HCT116 (cell line): ENCODE measurements around the gene RBM20. TPM values are rescaled to one million over a fixed set of nuclear protein-coding genes. Genes with fewer than 3 reads are reported as not detected.

Source experiments
- ATAC-seq: fragments of 200-7000 bp; cut with Tn5 transposase; 2 replicates; pipeline ENCODE4 v1.9.1; 2020; ENCODE audit warnings: mild to moderate bottlenecking, moderate library complexity
- BruUV-seq: library from RNA; stranded (reverse); fragments of 400-500 nt; replicated peaks from 2 replicates; lab custom pipeline; 2021; lab: Mats Ljungman, UMichigan
- CTCF ChIA-PET: fragments of 300-600 bp; sonication (Branson Sonifier 250); formaldehyde crosslinking; loops from one replicate; lab custom pipeline; 2021; ENCODE audit warnings: antibody characterized with exemption; lab: Charles Lee
- POLR2A ChIA-PET: fragments of 300-600, 350-600 bp; sonication (Branson Sonifier 250); formaldehyde crosslinking; loops from one replicate; lab custom pipeline; 2021; ENCODE audit warnings: antibody characterized with exemption; lab: Charles Lee
- RAD21 ChIA-PET, 2 experiments: fragments of 300-600 bp; sonication (Branson Sonifier 250); formaldehyde crosslinking; loops; one replicate each; lab custom pipeline; 2023; ENCODE audit warnings: low total read pairs in 2 of 2; ENCODE audit not compliant: uncharacterized antibody in 2 of 2, unreplicated experiment in 2 of 2, low non-redundant PET in 1 of 2; lab: Charles Lee
- DNase-seq: peaks from one replicate; pipeline ENCODE4 v3.0.0-alpha.2; 2010; ENCODE audit warnings: low read depth, low spot score
- H2AFZ ChIP-seq: fragments of 200-600 bp; shearing (Covaris generic), sonication (generic); 2 replicates; pipeline ENCODE4 v1.6.1; 2017; ENCODE audit warnings: low read depth, mixed run types, mixed read lengths, antibody characterized with exemption, low read length; ENCODE audit not compliant: poor library complexity, severe bottlenecking
- H3K27ac ChIP-seq: 2 replicates; pipeline ENCODE4 v1.5.1; 2012; ENCODE audit warnings: low read depth, low read length
- H3K27me3 ChIP-seq: fragments of 200-600 bp; sonication (generic); 2 replicates; pipeline ENCODE4 v1.6.1; 2016; ENCODE audit warnings: mixed run types, low read length, mixed read lengths; ENCODE audit not compliant: insufficient read depth
- H3K36me3 ChIP-seq, 2 experiments: fragments of 200-500 bp in 1 of 2; fragments of 200-600 bp in 1 of 2; sonication (Bioruptor generic) in 1 of 2; sonication (generic) in 1 of 2; 2 replicates each; pipeline versions ENCODE4 v1.5.1 to v1.6.1; 2014 to 2016; ENCODE audit warnings: low read length in 2 of 2, inconsistent platforms in 1 of 2, mixed read lengths in 1 of 2, mixed run types in 1 of 2; ENCODE audit not compliant: insufficient read depth in 2 of 2, control insufficient read depth in 1 of 2
- H3K4me1 ChIP-seq, 2 experiments: fragments of 200-600 bp in 1 of 2; sonication (generic) in 1 of 2; 2 replicates each; pipeline versions ENCODE4 v1.5.1 to v1.6.1; 2012 to 2017; ENCODE audit warnings: low read length in 2 of 2, inconsistent platforms in 1 of 2, mild to moderate bottlenecking in 1 of 2, mixed read lengths in 1 of 2, mixed run types in 1 of 2, moderate library complexity in 1 of 2; ENCODE audit not compliant: insufficient read depth in 2 of 2, control insufficient read depth in 1 of 2
- H3K4me2 ChIP-seq: fragments of 200-600 bp; sonication (generic); 2 replicates; pipeline ENCODE4 v1.6.1; 2017; ENCODE audit warnings: mixed run types, low read length, mixed read lengths
- H3K4me3 ChIP-seq, 2 experiments: fragments of 200-600 bp in 1 of 2; sonication (generic) in 1 of 2; replicated peaks in 1 of 2; 2 replicates each; pipeline ENCODE4 v1.5.1; 2011 to 2016; ENCODE audit warnings: low read length in 2 of 2, control low read depth in 1 of 2, low read depth in 1 of 2, mild to moderate bottlenecking in 1 of 2, mixed read lengths in 1 of 2, mixed run types in 1 of 2
- H3K79me2 ChIP-seq: fragments of 200-600 bp; sonication (generic); 2 replicates; pipeline ENCODE4 v1.6.1; 2017; ENCODE audit warnings: mild to moderate bottlenecking, mixed run types, low read length, moderate library complexity, mixed read lengths; ENCODE audit not compliant: insufficient read depth
- H3K9ac ChIP-seq: fragments of 200-600 bp; sonication (generic); 2 replicates; pipeline ENCODE4 v1.6.1; 2016; ENCODE audit warnings: low read length, mixed read lengths
- H3K9me2 ChIP-seq: fragments of 200-600 bp; sonication (generic), shearing (Covaris generic); 2 replicates; pipeline ENCODE4 v1.6.1; 2017; ENCODE audit warnings: mixed run types, mild to moderate bottlenecking, moderate library complexity; ENCODE audit not compliant: insufficient read depth
- H3K9me3 ChIP-seq, 2 experiments: fragments of 200-500 bp in 1 of 2; fragments of 200-600 bp in 1 of 2; sonication (Bioruptor generic) in 1 of 2; sonication (generic) in 1 of 2; 2 replicates each; pipeline ENCODE4 v1.6.1; 2014 to 2017; ENCODE audit warnings: low read length in 2 of 2, mixed read lengths in 2 of 2, inconsistent platforms in 1 of 2, low read depth in 1 of 2, mild to moderate bottlenecking in 1 of 2, mixed run types in 1 of 2, moderate library complexity in 1 of 2; ENCODE audit not compliant: control insufficient read depth in 1 of 2, insufficient read depth in 1 of 2
- H4K20me1 ChIP-seq: fragments of 200-600 bp; sonication (generic), shearing (Covaris generic); 2 replicates; pipeline ENCODE4 v1.6.1; 2017; ENCODE audit warnings: mixed run types, mild to moderate bottlenecking, moderate library complexity; ENCODE audit not compliant: insufficient read depth
- CBX3 ChIP-seq: IDR thresholded peaks from 2 replicates; pipeline ENCODE4 v1.6.1; 2012; ENCODE audit warnings: low read depth
- EGR1 ChIP-seq: IDR thresholded peaks from 2 replicates; pipeline ENCODE4 v1.6.1; 2012; ENCODE audit warnings: low read depth
- ELF1 ChIP-seq: IDR thresholded peaks from 2 replicates; pipeline ENCODE4 v1.6.1; 2012; ENCODE audit warnings: low read depth, borderline replicate concordance
- EZH2 ChIP-seq: fragments of 200-600 bp; sonication (generic); IDR thresholded peaks from 2 replicates; pipeline ENCODE4 v1.6.1; 2017; ENCODE audit warnings: antibody characterized with exemption, mixed run types
- FOSL1 ChIP-seq: IDR thresholded peaks from 2 replicates; pipeline ENCODE4 v1.6.1; 2012; ENCODE audit warnings: low read depth
- JUND ChIP-seq: IDR thresholded peaks from 2 replicates; pipeline ENCODE4 v1.6.1; 2012
- POLR2A ChIP-seq: IDR thresholded peaks from 2 replicates; pipeline ENCODE4 v1.7.0; 2011; ENCODE audit warnings: borderline replicate concordance; ENCODE audit not compliant: insufficient read depth, insufficient read length; ENCODE audit errors: extremely low read depth
- POLR2AphosphoS5 ChIP-seq: IDR thresholded peaks from 2 replicates; pipeline ENCODE4 v1.6.1; 2011; ENCODE audit warnings: mild to moderate bottlenecking, low read depth, low read length, moderate library complexity
- SP1 ChIP-seq: IDR thresholded peaks from 2 replicates; pipeline ENCODE4 v1.6.1; 2012; ENCODE audit warnings: low read depth
- SRF ChIP-seq: IDR thresholded peaks from 2 replicates; pipeline ENCODE4 v1.6.1; 2012; ENCODE audit warnings: low read depth
- TCF7L2 ChIP-seq: IDR thresholded peaks from 2 replicates; pipeline ENCODE4 v1.7.0; 2011; ENCODE audit warnings: borderline replicate concordance, inconsistent platforms; ENCODE audit not compliant: insufficient read depth, insufficient read length; ENCODE audit errors: extremely low read depth
- YY1 ChIP-seq: IDR thresholded peaks from 2 replicates; pipeline ENCODE4 v1.6.1; 2011; ENCODE audit warnings: low read length, low read depth, moderate library complexity, mild to moderate bottlenecking; ENCODE audit not compliant: insufficient replicate concordance; ENCODE audit errors: extremely low read depth
- ZFX ChIP-seq: fragments of 450-650 bp; IDR thresholded peaks from 2 replicates; pipeline ENCODE4 v1.6.1; 2017
- ZNF274 ChIP-seq: fragments of 200-500 bp; sonication (Bioruptor generic); IDR thresholded peaks from 2 replicates; pipeline ENCODE4 v1.6.1; 2014; ENCODE audit warnings: mild to moderate bottlenecking, low read depth, low read length, inconsistent platforms
- intact Hi-C: fragments of 100-400 bp; cut with micrococcal nuclease; formaldehyde crosslinking; loops from 2 replicates; pipeline ENCODE4 v1.10.0; 2022
- total RNA-seq: library from RNA; stranded (reverse); gene quantifications from one replicate; pipeline ENCODE4 v1.2.1, GENCODE V29; 2021; ENCODE audit not compliant: unreplicated experiment
- TF ChIP-seq, protein P1 (sequence below): IDR thresholded peaks from 2 replicates; pipeline ENCODE4 v1.6.1; 2012
- TF ChIP-seq, protein P2 (sequence below): IDR thresholded peaks from 2 replicates; pipeline ENCODE4 v1.6.1; 2012; ENCODE audit warnings: low read depth
- TF ChIP-seq, protein P3 (sequence below): IDR thresholded peaks from 2 replicates; pipeline ENCODE4 v1.6.1; 2012

The RBM20 gene
- total RNA-seq, 1 experiment from 2014 or later = 2.0 TPM

DNA sequence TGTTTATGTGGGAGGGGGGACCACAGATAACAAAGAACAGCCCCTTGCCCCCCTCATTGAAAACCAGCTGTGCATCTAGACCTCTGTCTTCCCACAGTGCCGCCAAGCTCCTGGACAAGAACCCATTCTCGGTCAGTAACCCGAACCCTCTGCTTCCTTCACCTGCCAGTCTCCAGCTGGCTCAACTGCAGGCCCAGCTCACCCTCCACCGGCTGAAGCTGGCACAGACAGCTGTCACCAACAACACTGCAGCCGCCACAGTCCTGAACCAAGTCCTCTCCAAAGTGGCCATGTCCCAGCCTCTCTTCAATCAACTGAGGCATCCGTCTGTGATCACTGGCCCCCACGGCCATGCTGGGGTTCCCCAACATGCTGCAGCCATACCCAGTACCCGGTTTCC is 136.6 kb downstream of the RBM20 start:
- no TSS peak for BruUV-seq
- ChIA-PET CTCF (no interaction called here), POLR2A (no interaction called here), RAD21 (no interaction called here)
- H3K27ac ChIP-seq = no peak overlapping the region
- H3K4me2 ChIP-seq = no peak overlapping the region
- H3K36me3 ChIP-seq = no peaks in the 10 kb centered on the region
- H3K9me3 ChIP-seq = no peaks in the 10 kb centered on the region
- no peak for DNase-seq
- H2AFZ ChIP-seq = no peak overlapping the region
- H3K9me2 ChIP-seq = no peaks in the 10 kb centered on the region
- H3K9ac ChIP-seq = no peak overlapping the region
- intact Hi-C loops = no loop called here
- no peaks in the 10 kb centered on the region for H4K20me1 ChIP-seq
- no peaks in the 10 kb centered on the region for H3K79me2 ChIP-seq
- TF ChIP-seq POLR2AphosphoS5 = no peak
- TF ChIP-seq ZNF274 = no peak
- TF ChIP-seq ELF1 = no peak
- TF ChIP-seq, protein P1, sequence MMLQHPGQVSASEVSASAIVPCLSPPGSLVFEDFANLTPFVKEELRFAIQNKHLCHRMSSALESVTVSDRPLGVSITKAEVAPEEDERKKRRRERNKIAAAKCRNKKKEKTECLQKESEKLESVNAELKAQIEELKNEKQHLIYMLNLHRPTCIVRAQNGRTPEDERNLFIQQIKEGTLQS = no peak
- no peak for TF ChIP-seq EZH2
- TF ChIP-seq SRF = no peak
- no peak for TF ChIP-seq CBX3
- no peak for TF ChIP-seq TCF7L2
- no peak for TF ChIP-seq JUND
- no peak for TF ChIP-seq EGR1
- TF ChIP-seq, protein P2, sequence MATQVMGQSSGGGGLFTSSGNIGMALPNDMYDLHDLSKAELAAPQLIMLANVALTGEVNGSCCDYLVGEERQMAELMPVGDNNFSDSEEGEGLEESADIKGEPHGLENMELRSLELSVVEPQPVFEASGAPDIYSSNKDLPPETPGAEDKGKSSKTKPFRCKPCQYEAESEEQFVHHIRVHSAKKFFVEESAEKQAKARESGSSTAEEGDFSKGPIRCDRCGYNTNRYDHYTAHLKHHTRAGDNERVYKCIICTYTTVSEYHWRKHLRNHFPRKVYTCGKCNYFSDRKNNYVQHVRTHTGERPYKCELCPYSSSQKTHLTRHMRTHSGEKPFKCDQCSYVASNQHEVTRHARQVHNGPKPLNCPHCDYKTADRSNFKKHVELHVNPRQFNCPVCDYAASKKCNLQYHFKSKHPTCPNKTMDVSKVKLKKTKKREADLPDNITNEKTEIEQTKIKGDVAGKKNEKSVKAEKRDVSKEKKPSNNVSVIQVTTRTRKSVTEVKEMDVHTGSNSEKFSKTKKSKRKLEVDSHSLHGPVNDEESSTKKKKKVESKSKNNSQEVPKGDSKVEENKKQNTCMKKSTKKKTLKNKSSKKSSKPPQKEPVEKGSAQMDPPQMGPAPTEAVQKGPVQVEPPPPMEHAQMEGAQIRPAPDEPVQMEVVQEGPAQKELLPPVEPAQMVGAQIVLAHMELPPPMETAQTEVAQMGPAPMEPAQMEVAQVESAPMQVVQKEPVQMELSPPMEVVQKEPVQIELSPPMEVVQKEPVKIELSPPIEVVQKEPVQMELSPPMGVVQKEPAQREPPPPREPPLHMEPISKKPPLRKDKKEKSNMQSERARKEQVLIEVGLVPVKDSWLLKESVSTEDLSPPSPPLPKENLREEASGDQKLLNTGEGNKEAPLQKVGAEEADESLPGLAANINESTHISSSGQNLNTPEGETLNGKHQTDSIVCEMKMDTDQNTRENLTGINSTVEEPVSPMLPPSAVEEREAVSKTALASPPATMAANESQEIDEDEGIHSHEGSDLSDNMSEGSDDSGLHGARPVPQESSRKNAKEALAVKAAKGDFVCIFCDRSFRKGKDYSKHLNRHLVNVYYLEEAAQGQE = no peak
- TF ChIP-seq, protein P3, sequence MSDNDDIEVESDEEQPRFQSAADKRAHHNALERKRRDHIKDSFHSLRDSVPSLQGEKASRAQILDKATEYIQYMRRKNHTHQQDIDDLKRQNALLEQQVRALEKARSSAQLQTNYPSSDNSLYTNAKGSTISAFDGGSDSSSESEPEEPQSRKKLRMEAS = no peak
- TF ChIP-seq ZFX = no peak
- no peak for TF ChIP-seq YY1
- no peak for TF ChIP-seq POLR2A
- TF ChIP-seq SP1 = no peak
- TF ChIP-seq FOSL1 = no peak
- peaks cover 2 to 4% of the 10 kb centered on the region in 2 experiments for H3K4me1 ChIP-seq
- H3K27me3 ChIP-seq = no peaks in the 10 kb centered on the region
- H3K4me3 ChIP-seq = no peak overlapping the region
- no peak for ATAC-seq
